K562 (cell line): ENCODE measurements around the gene FBXW11. TPM values are rescaled to one million over a fixed set of nuclear protein-coding genes. Genes with fewer than 3 reads are reported as not detected.
A peak's percentile ranks its signal among the peaks of the same experiment; 100 is the strongest.

Experiments used
- ARID2 ChIP-seq: fragments of 450-650 bp; IDR thresholded peaks from 2 replicates; pipeline ENCODE4 v1.6.1; 2017; ENCODE audit warnings: antibody characterized with exemption, mild to moderate bottlenecking
- ARID3B ChIP-seq: fragments of 250-450 bp; sonication (Bioruptor Pico); IDR thresholded peaks from 2 replicates; pipeline ENCODE4 v1.4.0; 2020; ENCODE audit warnings: borderline replicate concordance
- EZH2 ChIP-seq: IDR thresholded peaks from 2 replicates; pipeline ENCODE4 v1.6.1; 2012; ENCODE audit warnings: low read depth, mild to moderate bottlenecking, inconsistent platforms, low read length, borderline replicate concordance
- HMGXB4 ChIP-seq: sonication (generic); formaldehyde crosslinking; IDR thresholded peaks from 2 replicates; pipeline ENCODE4 v1.8.1; 2023; ENCODE audit warnings: mild to moderate bottlenecking, missing genetic modification reagents
- HNRNPLL ChIP-seq: fragments of 200-400 bp; formaldehyde crosslinking; IDR thresholded peaks from 2 replicates; pipeline ENCODE4 v1.6.1; 2017; ENCODE audit warnings: low read length, low read depth, mild to moderate bottlenecking; ENCODE audit not compliant: poor library complexity, severe bottlenecking
- KDM5B ChIP-seq: fragments of 200-600 bp; sonication (generic); IDR thresholded peaks from 2 replicates; pipeline ENCODE4 v1.6.1; 2012; ENCODE audit warnings: low read depth, mild to moderate bottlenecking, moderate library complexity, low read length, control low read depth, inconsistent platforms; ENCODE audit not compliant: insufficient replicate concordance
- MAFG ChIP-seq: fragments of 450-650 bp; conservative IDR thresholded peaks from 2 replicates; pipeline ENCODE4 v1.6.1; 2016; ENCODE audit warnings: missing genetic modification characterization, missing compliant biosample characterization
- NCOA2 ChIP-seq, 2 experiments: fragments of 450-650 bp; IDR thresholded peaks; 2 replicates each; pipeline ENCODE4 v1.6.1; 2018; ENCODE audit warnings: mild to moderate bottlenecking in 2 of 2, moderate library complexity in 1 of 2; ENCODE audit not compliant: partially characterized antibody in 2 of 2
- RBM25 ChIP-seq: fragments of 200-400 bp; formaldehyde crosslinking; IDR thresholded peaks from 2 replicates; pipeline ENCODE4 v1.6.1; 2018; ENCODE audit warnings: low read length, low read depth, moderate library complexity; ENCODE audit not compliant: severe bottlenecking
- SETDB1 ChIP-seq: IDR thresholded peaks from one replicate; pipeline ENCODE4 v1.6.1; 2012; ENCODE audit warnings: low read length, control low read depth, inconsistent platforms
- SRSF9 ChIP-seq: fragments of 200-400 bp; formaldehyde crosslinking; IDR thresholded peaks from 2 replicates; pipeline ENCODE4 v1.6.1; 2017; ENCODE audit warnings: low read depth, low read length, borderline replicate concordance
- THAP7 ChIP-seq: fragments of 250-450 bp; sonication (Bioruptor Pico); IDR thresholded peaks from 2 replicates; pipeline ENCODE4 v1.5.0; 2021
- THRA ChIP-seq: fragments of 450-650 bp; IDR thresholded peaks from 2 replicates; pipeline ENCODE4 v1.6.1; 2017; ENCODE audit warnings: mild to moderate bottlenecking, moderate library complexity
- ZNF239 ChIP-seq: fragments of 250-450 bp; sonication (Bioruptor Pico); IDR thresholded peaks from 2 replicates; pipeline ENCODE4 v1.4.0; 2020; ENCODE audit warnings: mild to moderate bottlenecking
- ZNF436 ChIP-seq: fragments of 250-450, 450-650 bp; sonication (Bioruptor Pico); formaldehyde crosslinking; IDR thresholded peaks from 2 replicates; pipeline ENCODE4 v1.7.0; 2020; ENCODE audit warnings: mild to moderate bottlenecking
- polyA plus RNA-seq, 8 experiments: library from polyadenylated mRNA; depleted of rRNA in 4 of 8; stranded (reverse) in 5 of 8; unstranded in 3 of 8; fragments of >200 nt; fragmentation: Nextera tagmentation in 2 of 8; fragmentation: Illumina TruSeq in 1 of 8; extraction: Ambion mirVana in 2 of 8; extraction: Trizol in 1 of 8; gene quantifications; 2 replicates each; pipeline versions ENCODE4 v1.2.1 to v1.2.3, GENCODE V29; 2011 to 2014; ENCODE audit warnings: inconsistent platforms in 1 of 8, missing spikeins in 1 of 8
- total RNA-seq, 7 experiments: library from RNA; depleted of rRNA in 6 of 7; stranded (reverse); fragments of >200 nt in 6 of 7; fragmentation: Illumina TruSeq in 2 of 7; extraction: Trizol in 2 of 7; gene quantifications; 2 replicates each; pipeline versions ENCODE4 v1.2.1 to v1.2.3, GENCODE V29; 2011 to 2021; ENCODE audit warnings: low replicate concordance in 1 of 7
- TF ChIP-seq, protein P1 (sequence below), 2 experiments: IDR thresholded peaks; 2 replicates each; pipeline ENCODE4 v1.6.1; 2012; ENCODE audit warnings: improper control_type of control experiment in 2 of 2, low read depth in 2 of 2, low read length in 2 of 2, borderline replicate concordance in 1 of 2

The FBXW11 gene
- total and polyA plus RNA-seq, 9 of the 15 experiments (the other 6 are each of a cell fraction or from before 2014, with no cell fraction given): 3.0 to 28.6 (median 23.6) TPM

GRCh38 chr5:172006321-172007174 is at the start of gene FBXW11 (continued):
- TF ChIP-seq ARID3B (CRISPR knock-in tag) (no peak), SETDB1 (no peak), ZNF436 (CRISPR knock-in tag) (no peak), NCOA2 (IDR thresholded peaks at IDR 0.05; ENCODE audit: partially characterized antibody in 2 of 2) (no peak), HMGXB4 (CRISPR knock-in tag) (no peak; the same call in 1 of the 2 replicates), THAP7 (CRISPR knock-in tag) (no peak), RBM25 (no peak), ARID2 (no peak), ZNF239 (CRISPR knock-in tag) (no peak), EZH2 (no peak), KDM5B (peak; percentile 97), SRSF9 (no peak), HNRNPLL (peak; percentile 100), MAFG (tag) (no peak), THRA (no peak)
- TF ChIP-seq, protein P1, sequence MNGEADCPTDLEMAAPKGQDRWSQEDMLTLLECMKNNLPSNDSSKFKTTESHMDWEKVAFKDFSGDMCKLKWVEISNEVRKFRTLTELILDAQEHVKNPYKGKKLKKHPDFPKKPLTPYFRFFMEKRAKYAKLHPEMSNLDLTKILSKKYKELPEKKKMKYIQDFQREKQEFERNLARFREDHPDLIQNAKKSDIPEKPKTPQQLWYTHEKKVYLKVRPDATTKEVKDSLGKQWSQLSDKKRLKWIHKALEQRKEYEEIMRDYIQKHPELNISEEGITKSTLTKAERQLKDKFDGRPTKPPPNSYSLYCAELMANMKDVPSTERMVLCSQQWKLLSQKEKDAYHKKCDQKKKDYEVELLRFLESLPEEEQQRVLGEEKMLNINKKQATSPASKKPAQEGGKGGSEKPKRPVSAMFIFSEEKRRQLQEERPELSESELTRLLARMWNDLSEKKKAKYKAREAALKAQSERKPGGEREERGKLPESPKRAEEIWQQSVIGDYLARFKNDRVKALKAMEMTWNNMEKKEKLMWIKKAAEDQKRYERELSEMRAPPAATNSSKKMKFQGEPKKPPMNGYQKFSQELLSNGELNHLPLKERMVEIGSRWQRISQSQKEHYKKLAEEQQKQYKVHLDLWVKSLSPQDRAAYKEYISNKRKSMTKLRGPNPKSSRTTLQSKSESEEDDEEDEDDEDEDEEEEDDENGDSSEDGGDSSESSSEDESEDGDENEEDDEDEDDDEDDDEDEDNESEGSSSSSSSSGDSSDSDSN (IDR thresholded peaks at IDR 0.05; ENCODE audit: borderline replicate concordance in 1 of 2, low read depth in 2 of 2, low read length in 2 of 2): peak in 1 of 2 experiments; percentile 79; a peak in 3 of 4 replicates
